Measurements from ENCODE around the gene FHL3. TPM values are rescaled to one million over a fixed set of nuclear protein-coding genes. Genes with fewer than 3 reads are reported as not detected.

FHL3 gene
- total RNA-seq, 1 donor from 2014 or later, result 20.0 TPM

DNA sequence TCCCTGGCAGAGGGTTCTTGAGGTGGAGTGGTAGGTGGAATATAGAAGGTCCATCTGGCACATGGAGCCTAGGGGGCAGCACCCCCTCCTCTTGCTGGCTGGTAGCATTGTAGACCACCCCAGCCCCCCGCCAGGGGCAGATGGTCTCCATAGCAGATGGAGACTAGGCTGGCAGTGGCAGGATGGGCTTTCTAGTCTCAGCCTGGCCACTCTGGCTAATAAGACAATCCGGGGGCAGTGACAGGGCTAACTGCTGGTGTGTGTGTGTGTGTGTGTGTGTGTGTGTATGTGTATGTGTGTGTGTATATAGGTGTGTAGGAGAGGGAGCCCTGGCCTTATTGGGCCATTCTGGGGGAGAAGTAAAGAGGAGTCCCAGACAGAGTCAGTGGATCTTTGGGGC is 23.4 kb upstream of the FHL3 start:
- H3K9me3 Mint-ChIP-seq (ENCODE audit: unreplicated experiment), result peaks cover 4% of the 10 kb centered on the region
- peaks cover 22% of the 10 kb centered on the region for H3K4me1 Mint-ChIP-seq (ENCODE audit: low read depth, unreplicated experiment)
- DNase-seq, result peak; percentile 47
- H3K27me3 Mint-ChIP-seq (ENCODE audit: unreplicated experiment), result peaks cover 10% of the 10 kb centered on the region
- TF ChIP-seq, protein P1, sequence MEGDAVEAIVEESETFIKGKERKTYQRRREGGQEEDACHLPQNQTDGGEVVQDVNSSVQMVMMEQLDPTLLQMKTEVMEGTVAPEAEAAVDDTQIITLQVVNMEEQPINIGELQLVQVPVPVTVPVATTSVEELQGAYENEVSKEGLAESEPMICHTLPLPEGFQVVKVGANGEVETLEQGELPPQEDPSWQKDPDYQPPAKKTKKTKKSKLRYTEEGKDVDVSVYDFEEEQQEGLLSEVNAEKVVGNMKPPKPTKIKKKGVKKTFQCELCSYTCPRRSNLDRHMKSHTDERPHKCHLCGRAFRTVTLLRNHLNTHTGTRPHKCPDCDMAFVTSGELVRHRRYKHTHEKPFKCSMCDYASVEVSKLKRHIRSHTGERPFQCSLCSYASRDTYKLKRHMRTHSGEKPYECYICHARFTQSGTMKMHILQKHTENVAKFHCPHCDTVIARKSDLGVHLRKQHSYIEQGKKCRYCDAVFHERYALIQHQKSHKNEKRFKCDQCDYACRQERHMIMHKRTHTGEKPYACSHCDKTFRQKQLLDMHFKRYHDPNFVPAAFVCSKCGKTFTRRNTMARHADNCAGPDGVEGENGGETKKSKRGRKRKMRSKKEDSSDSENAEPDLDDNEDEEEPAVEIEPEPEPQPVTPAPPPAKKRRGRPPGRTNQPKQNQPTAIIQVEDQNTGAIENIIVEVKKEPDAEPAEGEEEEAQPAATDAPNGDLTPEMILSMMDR (IDR thresholded peaks at IDR 0.05; ENCODE audit: partially characterized antibody, unreplicated experiment), result no peak
- peak overlapping the region; percentile 56 for H3K27ac Mint-ChIP-seq (ENCODE audit: unreplicated experiment)
- peak overlapping the region; percentile 72 for H3K4me3 Mint-ChIP-seq (ENCODE audit: unreplicated experiment)
- H3K36me3 Mint-ChIP-seq (ENCODE audit: unreplicated experiment), result no peaks in the 10 kb centered on the region

DNA sequence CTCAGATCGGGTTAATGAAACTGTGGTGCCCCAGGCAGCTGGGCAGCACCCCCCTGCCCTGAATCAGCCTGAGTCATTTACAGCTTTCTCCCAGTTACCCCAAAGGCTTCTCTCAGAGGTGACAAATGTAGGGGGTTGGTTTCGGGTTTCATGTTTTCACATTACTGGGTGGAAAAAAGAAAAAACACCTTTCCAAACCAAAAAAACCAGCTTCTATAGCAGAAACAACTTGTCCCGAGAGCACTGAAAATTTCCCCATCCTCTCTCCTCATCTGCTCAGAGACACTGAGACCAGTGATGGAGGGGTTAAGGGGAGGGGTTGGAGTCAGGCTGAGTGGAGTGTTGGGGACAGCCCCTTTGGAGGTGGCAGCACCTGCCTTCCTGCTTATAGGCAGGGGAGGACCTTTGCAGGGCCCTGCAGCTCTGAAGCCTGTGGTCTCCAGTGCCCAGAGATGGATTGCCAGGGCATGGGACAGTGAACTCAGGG is 22.8 kb upstream of the FHL3 start:
- peaks cover 10% of the 10 kb centered on the region for H3K27me3 Mint-ChIP-seq (ENCODE audit: unreplicated experiment)
- TF ChIP-seq, protein P1 (IDR thresholded peaks at IDR 0.05; ENCODE audit: partially characterized antibody, unreplicated experiment), result no peak
- no peak for DNase-seq
- H3K4me1 Mint-ChIP-seq (ENCODE audit: low read depth, unreplicated experiment), result peaks cover 22% of the 10 kb centered on the region
- H3K9me3 Mint-ChIP-seq (ENCODE audit: unreplicated experiment), result peaks cover 4% of the 10 kb centered on the region
- no peak overlapping the region for H3K4me3 Mint-ChIP-seq (ENCODE audit: unreplicated experiment)
- no peaks in the 10 kb centered on the region for H3K36me3 Mint-ChIP-seq (ENCODE audit: unreplicated experiment)
- peak overlapping the region; percentile 11 for H3K27ac Mint-ChIP-seq (ENCODE audit: unreplicated experiment)

DNA sequence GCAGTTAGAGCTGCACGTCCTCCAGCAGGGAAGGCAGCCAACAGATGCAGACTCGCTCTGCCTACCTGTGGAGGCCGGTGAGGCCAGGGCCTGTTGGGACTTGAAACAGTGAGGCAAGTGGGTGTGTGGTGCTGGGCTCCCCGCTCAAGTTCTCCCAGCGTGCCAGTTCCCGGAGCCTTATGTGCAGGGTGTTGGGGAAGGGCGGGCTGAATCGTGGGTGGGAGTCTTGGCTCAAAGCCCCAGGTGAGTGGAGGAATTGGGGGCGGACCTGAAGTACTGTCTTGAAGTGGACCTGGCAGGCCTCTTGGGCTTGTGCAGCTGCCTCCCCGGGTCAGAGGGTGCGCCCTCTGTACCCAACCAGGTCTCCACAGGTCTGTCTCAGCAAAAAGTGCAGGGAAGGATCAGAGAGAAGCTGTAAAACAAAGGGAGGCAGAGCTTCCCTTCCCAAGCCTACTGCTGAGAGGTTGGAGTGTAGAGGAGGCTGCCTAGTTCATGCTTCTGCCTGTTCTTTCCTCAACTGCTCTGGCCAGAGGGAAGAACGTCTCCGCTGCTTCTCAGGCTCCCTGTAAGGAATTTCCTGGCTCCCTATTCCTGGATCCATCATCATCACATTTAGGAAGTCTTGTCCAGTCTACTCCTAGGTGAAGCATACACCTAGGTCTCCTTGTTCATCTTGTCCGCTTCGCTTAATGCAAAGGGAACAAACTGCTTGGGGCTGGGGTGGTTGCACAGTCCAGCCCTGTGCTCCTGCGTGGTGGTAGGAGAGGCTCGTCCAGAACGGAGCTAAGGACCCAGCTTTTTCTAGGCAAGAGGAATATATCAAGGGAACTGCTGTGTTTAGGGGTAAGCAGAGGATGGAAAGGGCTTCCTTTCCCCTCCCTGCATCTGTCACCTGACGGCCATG is 22.1 kb upstream of the FHL3 start:
- Mint-ChIP-seq H3K27ac (ENCODE audit: unreplicated experiment) (peak overlapping the region; percentile 11), H3K4me1 (ENCODE audit: low read depth, unreplicated experiment) (peaks cover 22% of the 10 kb centered on the region), H3K36me3 (ENCODE audit: unreplicated experiment) (no peaks in the 10 kb centered on the region), H3K4me3 (ENCODE audit: unreplicated experiment) (peak overlapping the region; percentile 42), H3K9me3 (ENCODE audit: unreplicated experiment) (peaks cover 4% of the 10 kb centered on the region), H3K27me3 (ENCODE audit: unreplicated experiment) (peaks cover 10% of the 10 kb centered on the region)
- no peak for DNase-seq
- TF ChIP-seq, protein P1 (IDR thresholded peaks at IDR 0.05; ENCODE audit: partially characterized antibody, unreplicated experiment), result no peak

DNA sequence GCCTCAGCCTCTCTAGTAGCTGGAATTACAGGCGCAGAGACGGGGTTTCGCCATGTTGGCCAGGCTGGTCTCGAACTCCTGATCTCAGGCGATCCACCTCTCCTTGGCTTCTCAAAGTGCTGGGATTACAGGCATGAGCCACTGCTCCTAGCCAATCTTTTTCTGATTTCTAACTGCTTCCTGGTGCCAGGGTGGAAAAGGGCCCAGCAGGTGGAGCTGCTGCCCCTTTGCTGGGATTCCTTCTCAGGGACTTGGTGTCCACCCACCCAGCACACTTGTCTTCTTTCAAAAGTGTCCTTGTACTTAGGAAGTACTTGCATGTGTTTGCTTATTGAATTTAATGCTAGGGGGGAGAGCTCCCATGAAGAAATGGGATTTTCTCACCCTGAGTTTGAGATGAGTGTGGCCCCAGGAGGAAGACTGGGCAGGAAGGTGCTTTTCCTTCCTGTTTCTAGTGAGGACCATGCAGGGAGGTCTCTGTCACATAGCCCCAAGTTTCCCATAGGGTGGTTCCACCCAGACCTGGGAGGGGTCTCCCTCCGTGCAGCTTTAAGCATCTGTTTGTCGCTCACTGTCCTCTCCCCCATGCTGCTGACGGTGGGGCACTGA is 21.4 kb upstream of the FHL3 start:
- peak; percentile 83 for DNase-seq
- Mint-ChIP-seq H3K27ac (ENCODE audit: unreplicated experiment) (no peak overlapping the region), H3K4me3 (ENCODE audit: unreplicated experiment) (no peak overlapping the region), H3K36me3 (ENCODE audit: unreplicated experiment) (no peaks in the 10 kb centered on the region), H3K27me3 (ENCODE audit: unreplicated experiment) (peaks cover 10% of the 10 kb centered on the region), H3K9me3 (ENCODE audit: unreplicated experiment) (peaks cover 4% of the 10 kb centered on the region), H3K4me1 (ENCODE audit: low read depth, unreplicated experiment) (peaks cover 22% of the 10 kb centered on the region)
- TF ChIP-seq, protein P1 (IDR thresholded peaks at IDR 0.05; ENCODE audit: partially characterized antibody, unreplicated experiment), result peak; percentile 72
